ENCODE data around the gene FOXP1.
A peak's percentile ranks its signal among the peaks of the same experiment; 100 is the strongest.

FOXP1 gene

DNA sequence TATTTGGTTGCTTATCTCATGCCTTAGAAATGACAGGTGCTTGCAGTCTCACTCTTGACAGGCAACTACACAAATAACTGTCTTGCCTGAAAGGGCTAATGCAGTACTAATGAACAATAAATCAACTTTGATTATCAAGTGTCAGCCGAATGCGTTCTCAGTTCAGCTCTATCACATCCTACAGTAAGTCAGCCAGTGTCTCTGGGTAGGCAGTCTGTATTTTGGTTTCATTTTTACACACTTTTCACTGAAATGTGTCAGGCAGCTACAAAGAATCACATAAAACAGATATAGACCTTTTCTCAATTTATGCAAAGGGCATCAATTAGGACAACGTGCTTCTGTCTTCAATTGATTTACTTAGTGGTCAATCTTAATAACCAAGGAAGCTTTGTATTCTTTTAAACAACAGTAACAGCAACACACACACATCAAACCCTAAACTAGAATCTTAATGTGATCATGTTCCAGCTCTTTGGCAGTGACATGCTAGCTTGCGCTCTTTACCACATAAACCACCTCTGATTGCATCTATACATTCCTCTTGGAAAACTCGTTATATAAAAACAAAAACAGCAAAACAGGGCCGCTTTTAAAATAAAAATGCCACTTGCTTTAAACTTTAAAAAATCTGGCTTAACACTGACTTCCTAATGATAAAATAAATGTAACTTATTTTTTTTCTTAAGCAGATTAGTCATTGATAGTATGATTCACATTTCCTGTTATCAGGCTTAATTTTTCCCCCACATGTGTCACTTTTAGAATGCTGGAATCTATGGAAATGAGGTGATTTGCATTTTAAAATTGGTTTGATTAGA, 520.4 kb downstream of the FOXP1 start:
- peak; percentile 58 for DNase-seq

DNA sequence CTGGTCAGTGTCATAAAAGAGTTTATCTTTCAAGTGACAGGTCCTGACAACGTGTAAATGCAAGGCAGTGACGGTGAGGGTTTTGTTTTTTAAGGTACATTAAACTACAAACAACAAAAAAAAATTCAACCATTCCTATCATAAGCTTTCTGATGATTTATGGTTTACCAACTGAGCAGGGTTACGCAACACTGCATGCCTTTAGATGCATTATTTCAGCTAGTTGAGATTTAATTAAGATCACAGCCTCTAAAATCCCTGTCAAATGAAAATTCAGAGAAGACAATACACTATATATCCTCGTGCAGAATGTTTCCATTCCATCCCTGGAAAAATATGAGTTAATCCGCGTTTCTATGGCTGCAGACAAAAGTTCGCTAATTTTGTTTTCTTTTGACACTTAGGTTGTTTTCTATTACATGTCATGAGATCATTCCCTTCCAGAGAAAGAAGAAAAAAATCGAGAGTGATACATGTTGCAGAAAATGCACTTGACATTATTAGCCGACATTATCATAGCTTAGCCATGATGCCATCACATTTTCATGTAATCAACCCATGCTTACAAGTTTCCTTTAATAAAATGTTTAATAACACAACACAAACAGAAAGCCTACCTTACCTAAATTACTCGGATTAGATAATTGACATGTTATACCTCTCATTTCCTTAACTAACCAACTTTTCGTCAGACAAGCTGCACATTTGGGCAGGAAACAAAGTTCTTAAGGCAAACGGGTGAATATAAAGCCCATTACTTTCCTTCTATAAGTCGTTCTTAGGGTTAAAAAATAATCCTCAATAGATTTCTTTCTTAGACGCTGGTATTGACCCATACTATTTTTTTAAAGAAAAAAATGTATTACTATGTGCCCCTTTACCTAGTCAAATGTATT, 521.2 kb downstream of the FOXP1 start:
- no peak for DNase-seq

DNA sequence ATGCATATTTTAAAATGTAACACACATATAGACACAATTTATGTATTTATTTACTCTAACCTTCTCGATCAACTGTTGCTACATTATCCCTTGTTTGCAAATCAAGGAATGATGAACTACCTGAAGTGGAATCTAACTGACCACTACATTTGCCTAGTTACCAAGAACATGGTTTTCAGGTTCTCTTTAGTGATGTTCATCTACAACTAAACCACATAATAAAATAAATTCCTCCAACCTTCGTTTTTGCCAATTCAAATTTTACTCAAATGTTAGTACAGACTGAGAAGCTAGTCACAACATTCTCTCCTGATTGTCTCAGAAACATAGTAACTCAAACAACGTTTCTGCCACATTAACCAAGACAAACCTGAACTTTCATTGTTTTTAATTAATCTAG, 521.9 kb downstream of the FOXP1 start:
- no peak for DNase-seq

DNA sequence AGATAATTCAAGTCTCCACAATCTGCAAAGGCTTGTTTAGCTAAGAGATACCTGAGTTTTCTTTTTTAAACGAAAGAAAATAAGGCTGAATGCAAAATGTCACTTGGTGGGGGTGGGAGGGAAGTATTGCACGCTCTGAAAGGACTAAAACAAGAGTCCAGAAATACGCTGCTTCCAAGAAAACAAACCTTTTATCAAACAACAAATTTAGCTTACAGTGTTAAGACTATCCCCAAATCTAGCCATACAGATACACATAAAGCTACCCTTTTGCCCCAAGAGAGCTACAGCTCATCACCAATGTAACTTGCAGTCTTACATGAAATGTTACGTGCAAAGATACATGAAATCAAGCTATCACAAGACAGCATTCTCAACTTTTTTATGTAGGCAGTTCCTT, 522.5 kb downstream of the FOXP1 start:
- DNase-seq, result no peak

DNA sequence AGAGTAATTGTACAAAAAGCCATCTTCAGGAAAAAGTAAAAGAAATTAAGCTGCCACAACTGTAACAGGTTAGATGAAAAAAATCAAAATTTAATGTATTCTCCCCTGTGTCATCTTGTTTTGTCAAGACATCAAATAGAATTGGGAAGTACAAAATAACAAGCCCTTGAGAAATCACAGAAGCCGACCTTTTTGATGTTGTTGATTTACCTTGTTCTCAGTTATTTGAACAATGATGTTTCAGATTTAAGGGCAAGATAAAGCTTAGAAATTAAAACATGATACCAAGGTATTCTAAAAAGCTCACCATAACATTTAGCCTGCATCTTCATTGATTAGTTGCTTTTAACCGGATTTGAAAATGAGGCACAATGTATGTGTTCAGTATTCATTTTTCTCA, 523.0 kb downstream of the FOXP1 start:
- no peak for DNase-seq

DNA sequence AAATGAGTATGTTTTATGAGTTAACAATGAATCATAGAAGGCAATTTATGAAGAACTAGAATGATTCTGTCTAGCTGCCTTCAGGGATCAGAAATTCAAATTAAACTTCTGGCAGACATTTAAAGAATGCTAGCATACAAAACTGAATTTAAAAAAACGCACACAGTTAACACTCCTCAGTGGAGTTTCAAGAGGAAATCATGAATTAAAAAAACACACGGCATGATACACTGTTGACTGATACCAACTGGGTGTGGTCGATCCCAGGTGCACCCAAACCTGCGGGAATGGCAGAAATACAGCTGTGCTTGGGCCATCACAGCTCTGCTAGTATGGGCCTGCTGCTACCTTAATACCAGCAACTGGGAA, 526.0 kb downstream of the FOXP1 start:
- DNase-seq, result no peak

DNA sequence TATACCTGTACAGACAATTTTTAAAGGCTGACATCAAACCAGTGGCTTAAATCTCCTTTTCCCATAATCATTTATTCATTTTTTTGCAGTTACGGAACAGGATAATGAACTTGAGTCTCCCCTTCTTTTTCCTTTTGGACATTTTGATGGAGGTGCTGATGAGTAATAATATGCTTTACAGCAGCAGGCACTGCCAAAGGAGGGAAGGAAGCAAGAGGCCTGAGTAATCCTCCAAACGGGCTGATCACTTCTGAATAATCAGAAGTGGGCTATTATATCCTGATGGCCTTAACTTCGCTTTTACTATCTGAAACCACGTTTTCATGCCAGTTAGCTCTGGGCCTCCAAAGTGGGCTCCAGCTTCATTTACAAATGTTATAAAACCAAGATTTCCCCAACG, 527.2 kb downstream of the FOXP1 start:
- no peak for DNase-seq

DNA sequence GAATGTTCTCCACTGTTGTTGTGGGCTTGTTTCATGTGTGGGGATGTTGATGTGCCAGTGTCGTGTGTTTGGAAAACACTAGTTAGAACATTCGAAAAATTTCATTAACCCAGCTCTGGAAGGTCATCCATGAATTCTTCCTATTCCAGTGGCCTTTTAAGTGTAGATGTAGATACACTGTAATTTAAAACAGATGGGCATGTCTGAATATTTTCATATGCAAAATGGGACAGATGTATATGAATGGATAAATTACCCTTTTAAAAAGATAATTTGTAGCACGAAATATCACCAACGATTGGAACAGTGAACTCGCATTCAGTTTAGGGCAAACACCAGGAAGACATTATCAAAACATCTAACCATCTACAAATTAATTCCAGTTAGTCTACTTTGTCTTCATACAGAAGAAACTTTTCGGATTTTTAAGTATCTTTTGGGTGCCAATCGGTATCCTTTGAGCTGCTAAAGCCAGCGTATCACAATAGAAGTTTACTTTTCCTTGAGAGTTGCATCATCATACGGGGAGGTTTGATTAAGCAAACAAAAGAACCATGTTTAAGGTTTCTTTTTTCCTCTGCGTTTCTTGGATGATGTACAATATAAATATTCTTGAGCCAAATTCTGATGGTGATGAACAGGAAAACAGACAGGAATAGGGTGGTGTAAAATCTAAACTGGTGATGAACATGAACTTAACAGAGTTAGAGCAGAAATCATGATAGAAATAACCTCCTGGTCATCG, 528.1 kb downstream of the FOXP1 start:
- no peak for DNase-seq

DNA sequence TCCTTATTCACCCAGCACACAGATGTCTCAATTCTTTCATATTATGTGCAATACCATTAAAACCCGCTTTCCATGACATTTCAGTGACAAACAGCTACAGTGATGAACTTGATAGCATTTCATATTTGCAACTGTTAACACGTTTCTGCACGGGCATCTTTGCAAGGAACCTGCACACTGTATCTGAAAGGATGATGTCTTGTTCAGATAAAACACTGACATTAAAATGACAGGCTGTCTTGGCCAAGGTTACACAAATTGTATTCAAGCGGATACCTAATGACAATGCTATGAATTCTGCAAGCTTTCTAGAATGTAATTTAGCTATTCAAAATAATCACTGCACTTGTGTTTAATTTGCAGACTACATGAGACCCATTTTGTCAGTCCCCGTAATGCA, 529.2 kb downstream of the FOXP1 start:
- DNase-seq, result no peak

DNA sequence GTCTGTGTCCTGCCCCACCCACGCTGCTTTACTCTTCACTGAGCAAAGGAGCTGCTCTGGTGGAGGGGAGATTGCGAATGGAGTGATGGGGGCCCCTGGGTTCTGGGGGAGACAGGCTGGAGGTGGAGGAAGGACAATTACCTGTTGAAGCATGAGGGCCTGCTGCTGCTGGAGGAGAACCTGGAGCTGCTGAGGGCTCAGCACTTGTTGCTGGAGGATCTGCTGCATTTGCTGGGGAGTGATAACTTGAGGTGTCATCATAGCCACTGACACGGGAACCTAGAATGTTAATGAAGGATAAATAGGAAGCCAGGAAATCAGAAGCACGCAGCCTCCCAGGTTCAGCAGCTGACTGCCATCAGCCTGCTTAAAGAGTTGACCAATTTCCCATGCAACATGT, 530.0 kb downstream of the FOXP1 start:
- DNase-seq, result no peak

DNA sequence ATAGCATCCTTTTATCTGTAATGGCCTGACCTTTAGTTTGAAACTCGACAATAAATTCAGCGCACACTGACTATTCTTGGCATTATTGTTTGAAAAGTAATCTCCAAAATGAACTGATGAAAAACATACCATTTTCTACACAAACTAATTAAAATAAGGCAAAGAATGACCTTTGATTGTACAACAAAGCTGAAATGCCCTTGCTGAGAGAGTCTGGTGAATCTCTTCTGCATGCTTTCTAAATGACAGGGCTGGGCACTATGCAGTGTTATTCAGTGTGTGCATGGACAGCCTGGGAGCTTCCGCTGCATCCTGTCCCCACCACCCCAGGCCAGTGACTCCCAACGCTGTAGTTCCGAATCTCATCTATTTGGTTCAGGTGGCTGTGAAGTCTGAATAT, 530.8 kb downstream of the FOXP1 start:
- DNase-seq, result no peak

DNA sequence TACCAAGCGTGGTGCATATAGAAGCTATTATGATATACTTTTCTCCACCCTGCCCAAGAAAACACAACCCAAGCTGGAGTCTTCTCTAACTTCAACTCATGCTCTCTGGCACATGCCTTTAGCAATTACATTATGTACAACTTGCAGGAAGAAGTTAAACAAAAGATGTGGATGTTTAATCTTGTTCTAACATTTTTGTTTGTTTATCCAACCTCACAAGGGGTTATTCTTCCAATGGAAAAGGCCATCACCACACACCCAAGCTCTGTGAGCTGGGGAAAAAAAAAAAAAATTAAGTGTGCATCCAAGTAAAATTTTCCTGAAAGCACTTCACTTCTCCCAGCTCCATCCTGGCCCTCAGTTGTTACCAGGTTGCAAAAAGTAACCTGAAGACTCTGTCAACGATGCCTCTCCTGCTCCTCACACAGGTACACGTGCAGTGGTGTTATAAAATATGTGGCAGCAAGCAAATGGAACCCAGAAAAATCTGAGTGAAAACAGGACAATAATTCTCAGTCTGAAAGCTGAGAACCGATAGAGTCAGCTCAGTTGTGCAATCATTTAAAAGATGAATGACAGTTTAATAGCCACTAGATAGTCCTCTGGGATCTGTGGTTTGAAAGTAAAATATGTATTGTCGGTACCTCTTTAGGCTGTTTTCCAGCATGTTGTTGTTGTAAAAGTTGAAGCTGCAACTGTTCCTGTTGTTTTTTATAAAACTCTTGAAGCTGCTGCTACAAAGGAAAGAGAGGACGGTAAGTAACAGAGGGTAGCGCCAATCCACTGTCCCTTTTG, 531.4 kb downstream of the FOXP1 start:
- DNase-seq, result no peak

DNA sequence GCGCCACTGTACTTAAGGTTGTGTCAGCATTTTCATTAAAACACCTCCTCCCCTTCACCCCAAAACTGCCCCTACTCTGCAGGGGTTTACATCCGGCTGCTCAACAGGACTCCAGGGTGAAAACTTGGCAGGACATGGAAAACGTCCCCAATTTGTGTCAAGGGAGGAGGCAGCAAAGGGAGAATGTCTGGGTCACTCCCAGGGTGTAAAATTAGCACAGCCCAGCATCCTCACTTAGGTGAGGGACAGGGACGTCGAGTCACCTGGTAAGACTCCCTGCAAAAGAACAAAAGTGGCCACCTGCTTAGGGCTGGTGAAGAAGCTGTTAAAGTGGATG, 532.3 kb downstream of the FOXP1 start:
- DNase-seq, result no peak

DNA sequence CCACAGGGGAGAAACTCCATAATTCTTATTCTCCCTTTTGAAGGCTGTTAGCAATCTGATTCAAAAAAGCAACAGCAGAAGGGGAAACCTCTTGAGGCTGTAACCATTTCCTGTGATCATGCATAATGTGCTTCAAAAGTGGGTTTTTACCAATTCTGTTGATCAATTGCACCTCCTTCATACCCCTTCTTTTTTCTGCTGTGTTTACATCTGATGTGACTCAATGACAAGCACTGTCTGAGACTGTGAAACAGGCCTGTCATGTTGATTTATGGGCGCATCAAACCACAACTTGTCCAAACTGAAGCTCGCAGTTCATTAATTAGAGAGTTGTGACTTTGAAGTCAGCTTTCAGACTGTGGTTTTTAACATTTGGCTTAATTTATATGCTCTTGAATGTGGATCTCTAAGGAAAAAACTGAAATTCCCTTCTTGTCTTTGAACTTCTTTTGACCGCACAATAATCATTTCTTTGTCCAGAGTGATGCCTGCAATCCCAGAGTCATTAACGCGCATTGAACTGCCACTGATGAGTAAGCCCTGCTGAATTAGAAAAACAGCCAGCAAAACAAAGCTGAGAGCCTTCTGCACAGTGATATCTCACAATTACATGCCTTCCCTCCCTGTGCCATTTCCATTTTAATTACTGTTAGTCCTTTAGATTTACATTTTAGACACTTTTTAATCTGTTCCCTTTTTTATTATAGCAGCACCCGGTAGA, 532.8 kb downstream of the FOXP1 start:
- no peak for DNase-seq

DNA sequence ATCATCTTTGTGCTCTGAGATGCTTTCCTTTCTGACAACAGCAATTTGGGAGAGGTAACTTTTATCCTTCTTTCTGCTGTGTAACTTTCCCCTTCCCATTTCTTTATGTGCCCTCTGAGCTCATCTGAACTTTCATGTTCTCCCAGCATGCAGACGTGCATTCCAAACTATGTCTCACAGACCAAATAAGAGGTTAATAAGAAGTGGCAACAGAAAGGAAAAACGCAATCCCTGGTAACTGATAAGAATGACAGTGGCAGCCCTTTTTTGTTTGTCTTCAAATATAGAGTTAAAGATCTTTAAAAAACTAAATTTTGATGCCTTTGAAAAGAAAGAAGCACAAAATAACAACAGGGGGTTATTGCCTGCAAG, 533.4 kb downstream of the FOXP1 start:
- no peak for DNase-seq

DNA sequence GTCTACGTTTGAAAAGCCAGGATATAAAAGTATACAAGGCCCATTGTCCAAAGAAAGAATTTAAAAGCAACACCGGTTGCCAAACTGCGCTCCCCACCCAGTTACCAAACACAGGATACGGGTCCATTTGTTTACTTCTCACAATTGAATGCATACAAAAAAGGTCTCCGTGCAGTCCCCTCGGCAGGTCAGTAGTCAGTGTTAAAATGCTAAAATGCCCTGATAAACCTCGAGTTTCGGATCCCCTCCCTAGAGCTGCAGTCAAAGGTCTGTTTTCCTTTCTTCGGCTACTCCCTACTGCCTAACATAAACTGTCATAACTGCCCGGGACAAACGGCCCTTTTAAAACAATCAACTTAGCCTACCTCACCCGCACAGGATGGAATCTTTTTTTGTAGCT, 534.6 kb downstream of the FOXP1 start:
- no peak for DNase-seq

DNA sequence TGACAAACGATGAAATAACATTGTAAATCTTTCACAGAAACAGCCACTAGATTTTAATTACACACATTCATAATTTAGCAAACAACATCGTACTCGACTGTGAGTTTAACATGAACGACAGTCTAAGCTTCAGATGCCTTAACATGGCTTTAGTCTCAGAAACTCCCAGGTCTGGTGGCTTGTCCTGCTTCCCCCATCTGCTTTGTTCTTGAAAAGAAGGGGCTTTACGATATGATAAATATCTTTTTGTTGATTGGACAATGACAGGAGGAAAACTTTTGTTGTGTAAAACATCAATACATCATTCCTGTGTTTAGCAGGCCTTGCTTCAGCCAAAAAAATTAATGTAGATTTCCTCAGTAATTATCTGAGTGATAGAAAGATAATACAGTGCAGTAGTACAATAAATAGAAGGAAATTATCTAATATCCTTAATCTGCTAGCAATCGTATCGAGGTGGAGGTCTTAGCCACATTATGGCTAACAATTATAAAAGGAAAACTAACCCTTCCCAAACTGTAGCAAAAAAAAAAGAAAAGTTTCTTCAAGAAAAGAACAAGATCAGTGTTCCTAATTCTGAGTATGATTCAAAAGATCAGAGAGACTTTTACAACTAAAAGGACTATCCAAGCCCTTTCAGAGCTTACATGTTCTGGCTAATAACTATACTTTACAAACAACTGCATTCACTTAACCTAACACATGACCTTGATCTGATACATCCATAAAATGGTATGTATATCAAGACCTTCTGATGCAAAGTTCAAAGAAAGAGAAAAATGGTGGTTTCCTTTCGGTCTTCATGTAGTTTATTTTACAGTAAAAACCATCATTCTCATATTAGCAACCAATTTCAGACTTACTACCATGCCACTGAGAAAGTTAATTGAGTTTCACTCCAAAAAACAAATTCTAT, 535.7 kb downstream of the FOXP1 start:
- no peak for DNase-seq

DNA sequence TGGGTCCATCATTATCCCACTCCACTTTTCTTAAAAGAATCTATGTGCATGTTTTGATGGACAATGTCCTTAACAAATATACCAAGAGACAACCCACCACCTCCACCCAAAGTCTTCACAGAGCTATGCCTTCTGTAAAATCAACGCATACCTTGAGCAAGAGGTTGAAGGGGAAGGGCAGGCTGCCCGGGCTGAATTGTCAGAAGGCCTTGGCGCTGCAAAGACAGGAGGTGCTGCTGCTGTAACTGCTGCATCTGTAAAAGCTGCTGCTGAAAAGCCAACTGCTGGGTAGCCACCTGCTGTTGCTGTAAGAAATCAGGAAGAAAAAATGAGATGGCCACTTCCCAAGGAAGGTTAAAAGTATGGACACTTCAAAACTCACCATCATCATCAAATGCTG, 536.7 kb downstream of the FOXP1 start:
- DNase-seq, result no peak

DNA sequence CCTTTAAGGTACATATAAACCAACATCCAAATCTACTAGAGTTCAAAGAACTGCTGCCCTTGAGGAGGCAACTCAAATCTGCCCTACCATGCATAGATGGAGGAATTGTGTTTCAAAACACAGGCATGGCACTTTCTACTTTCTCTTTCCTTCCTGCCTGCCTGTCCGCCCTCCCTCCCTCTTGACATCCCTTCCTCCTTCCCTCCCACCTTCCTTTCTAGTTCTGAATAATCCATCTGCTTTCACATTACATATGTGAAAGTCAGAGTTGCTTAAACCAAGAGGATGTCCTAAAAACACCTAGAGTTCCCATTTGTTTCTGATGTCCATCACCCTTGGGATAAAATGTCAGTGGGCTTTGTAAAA, 537.6 kb downstream of the FOXP1 start:
- no peak for DNase-seq

DNA sequence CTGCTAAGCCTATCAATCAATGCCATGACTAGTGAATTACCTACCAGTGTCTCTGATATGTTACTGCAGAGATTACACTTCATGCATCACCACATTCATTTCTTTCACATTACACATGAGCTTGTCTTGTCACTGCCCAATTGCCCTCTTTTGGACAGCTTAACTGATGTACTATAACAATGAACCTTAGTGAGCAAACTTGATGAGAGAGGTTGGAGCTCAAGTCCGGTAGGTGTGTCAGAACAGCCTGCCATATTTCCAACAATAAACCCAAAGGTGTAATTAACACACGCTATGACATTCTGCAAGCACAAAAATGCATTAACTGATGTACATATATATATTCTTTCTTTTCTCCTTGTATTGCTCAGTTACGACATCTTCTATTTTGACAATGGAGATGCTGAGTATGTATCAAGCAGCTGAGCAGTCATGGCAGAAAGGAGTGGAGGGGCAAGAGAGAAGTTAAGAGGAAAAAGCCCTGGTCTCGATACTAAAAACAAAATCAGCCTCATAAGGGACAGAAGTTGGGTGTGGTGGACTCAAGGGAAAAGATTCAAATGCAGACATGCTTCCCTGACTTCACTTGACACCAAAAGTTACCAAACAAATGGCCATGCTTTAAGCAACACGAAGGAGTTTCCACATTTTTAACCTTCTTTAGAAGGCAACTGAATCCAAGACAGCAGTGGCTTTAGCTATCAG, 538.2 kb downstream of the FOXP1 start:
- no peak for DNase-seq

DNA sequence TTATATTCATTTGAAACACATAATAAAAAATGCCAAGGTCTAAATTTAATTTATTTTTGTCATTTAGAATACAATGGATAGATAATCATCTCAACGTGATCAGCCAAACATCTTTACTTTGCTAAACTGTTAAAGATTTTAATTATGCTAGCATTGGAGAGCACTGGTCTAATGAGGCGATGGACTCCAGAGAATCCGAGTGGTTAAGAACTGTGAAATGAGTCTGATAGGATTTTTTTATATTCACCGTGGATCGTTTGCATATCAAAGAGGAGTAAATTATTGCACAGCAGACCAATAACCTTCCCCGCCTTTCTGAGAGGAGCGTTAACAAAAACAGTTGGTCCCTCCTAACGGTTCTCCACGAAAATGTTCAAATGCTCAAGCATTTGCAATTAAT, 540.8 kb downstream of the FOXP1 start:
- no peak for DNase-seq
